Smooth muscle cell (in vitro differentiated cells): ENCODE results near the gene SLIT3. TPM values are rescaled to one million over a fixed set of nuclear protein-coding genes. Genes with fewer than 3 reads are reported as not detected.
"Not testable (repeated sequence)": the region's sequence is repeated elsewhere in the genome, so short reads cannot be mapped to it uniquely, and the experiment has no call there.

Source experiments
- DNase-seq: peaks from one replicate; lab custom pipeline; 2025; ENCODE audit not compliant: unreplicated experiment; lab: John Stamatoyannopoulos, UW
- H2AFZ ChIP-seq: fragments of 200-600 bp; sonication (generic); 2 replicates; pipeline ENCODE4 v1.6.0; 2016; ENCODE audit warnings: antibody characterized with exemption, low read depth, mild to moderate bottlenecking
- H3F3A ChIP-seq: fragments of 200-600 bp; sonication (generic); 2 replicates; pipeline ENCODE4 v1.6.0; 2017; ENCODE audit warnings: antibody characterized with exemption, low read depth
- H3K27ac ChIP-seq: fragments of 200-600 bp; sonication (generic); 2 replicates; pipeline ENCODE4 v1.5.1; 2016; ENCODE audit warnings: low read depth, mild to moderate bottlenecking
- H3K27me3 ChIP-seq: fragments of 200-600 bp; sonication (generic); 2 replicates; pipeline ENCODE4 v1.6.1; 2016; ENCODE audit warnings: low read depth, mild to moderate bottlenecking
- H3K36me3 ChIP-seq: fragments of 200-600 bp; sonication (generic); 2 replicates; pipeline ENCODE4 v1.5.1; 2016; ENCODE audit warnings: low read depth
- H3K4me1 ChIP-seq: fragments of 200-600 bp; sonication (generic); 2 replicates; pipeline ENCODE4 v1.5.1; 2016; ENCODE audit warnings: low read depth
- H3K4me2 ChIP-seq: fragments of 200-600 bp; sonication (generic); 2 replicates; pipeline ENCODE4 v1.6.0; 2016; ENCODE audit warnings: mild to moderate bottlenecking
- H3K4me3 ChIP-seq: fragments of 200-600 bp; sonication (generic); 2 replicates; pipeline ENCODE4 v1.5.1; 2016; ENCODE audit warnings: mild to moderate bottlenecking
- H3K79me2 ChIP-seq: fragments of 200-600 bp; sonication (generic); 2 replicates; pipeline ENCODE4 v1.6.0; 2016; ENCODE audit warnings: low read depth, mild to moderate bottlenecking
- H3K9ac ChIP-seq: fragments of 200-600 bp; sonication (generic); 2 replicates; pipeline ENCODE4 v1.6.0; 2016; ENCODE audit warnings: low read depth
- H3K9me3 ChIP-seq: fragments of 200-600 bp; sonication (generic); replicated peaks from 2 replicates; pipeline ENCODE4 v1.5.1; 2016; ENCODE audit warnings: low read depth
- H4K20me1 ChIP-seq: fragments of 200-600 bp; sonication (generic); 2 replicates; pipeline ENCODE4 v1.6.0; 2016; ENCODE audit warnings: low read depth
- CTCF ChIP-seq: fragments of 200-600 bp; sonication (generic); IDR thresholded peaks from 2 replicates; pipeline ENCODE4 v1.5.1; 2017; ENCODE audit warnings: borderline replicate concordance, mild to moderate bottlenecking, antibody characterized with exemption; ENCODE audit not compliant: insufficient read depth, poor library complexity, severe bottlenecking
- WGBS: methylation state at CpG from one replicate; pipeline ENCODE4 v1.1.7; 2016; ENCODE audit warnings: low lambda C conversion rate; 5-methylcytosine and 5-hydroxymethylcytosine counted together
- polyA plus RNA-seq: library from polyadenylated mRNA; unstranded; fragments of >200 nt; fragmentation: Nextera tagmentation; extraction: Ambion mirVana; gene quantifications from 2 replicates; pipeline ENCODE4 v1.2.1, GENCODE V29; 2016
- total RNA-seq: library from RNA; depleted of rRNA; stranded (reverse); fragments of >200 nt; gene quantifications from 2 replicates; pipeline ENCODE4 v1.2.3, GENCODE V29; 2014

Gene SLIT3
- total and polyA plus RNA-seq, 2 experiments from 2014 or later, result 25.4 to 29.5 TPM

GRCh38 chr5:169142264-169142970, 158.5 kb downstream of the SLIT3 start:
- no peaks in the 10 kb centered on the region for H3K27me3 ChIP-seq
- H4K20me1 ChIP-seq, result peaks cover 9% of the 10 kb centered on the region
- H3F3A ChIP-seq, result no peaks in the 10 kb centered on the region
- H3K4me3 ChIP-seq, result no peak overlapping the region
- TF ChIP-seq CTCF, result no peak
- no peak overlapping the region for H3K4me2 ChIP-seq
- no peak overlapping the region for H2AFZ ChIP-seq
- WGBS, result 67% methylated on average over 3 of the region's 3 CpGs
- no peaks in the 10 kb centered on the region for H3K79me2 ChIP-seq
- no peak overlapping the region for H3K9ac ChIP-seq
- no peak for DNase-seq
- no peak overlapping the region for H3K27ac ChIP-seq
- no peaks in the 10 kb centered on the region for H3K36me3 ChIP-seq
- no peaks in the 10 kb centered on the region for H3K9me3 ChIP-seq
- no peaks in the 10 kb centered on the region for H3K4me1 ChIP-seq

DNA sequence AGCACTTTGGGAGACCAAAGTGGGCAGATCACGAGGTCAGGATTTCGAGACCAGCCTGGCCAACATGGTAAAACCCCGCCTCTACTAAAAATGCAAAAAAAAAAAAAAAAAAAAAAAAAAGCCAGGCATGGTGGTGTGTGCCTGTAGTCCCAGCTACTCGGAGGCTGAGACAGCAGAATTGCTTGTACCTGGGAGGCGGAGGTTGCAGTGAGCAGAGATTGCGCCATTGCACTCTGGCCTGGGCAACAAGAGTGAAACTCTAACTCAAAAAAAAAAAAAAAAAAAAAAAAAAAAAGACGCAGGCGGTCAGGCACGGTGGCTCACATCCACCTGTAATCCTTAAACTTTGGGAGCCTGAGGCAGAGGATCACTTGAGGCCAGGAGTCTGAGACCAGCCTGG, 160.7 kb downstream of the SLIT3 start:
- not testable (repeated sequence) for H3K79me2 ChIP-seq, H3K4me2 ChIP-seq, H3K36me3 ChIP-seq, H3K27me3 ChIP-seq, H3K9me3 ChIP-seq, H3K4me1 ChIP-seq, H3F3A ChIP-seq, H3K9ac ChIP-seq, DNase-seq, H4K20me1 ChIP-seq, H3K4me3 ChIP-seq, H3K27ac ChIP-seq, H2AFZ ChIP-seq
- WGBS, result 98% methylated on average over 9 of the region's 9 CpGs

GRCh38 chr5:169139480-169140050, 161.4 kb downstream of the SLIT3 start:
- H3K27ac ChIP-seq, result no peak overlapping the region
- no peaks in the 10 kb centered on the region for H3K9me3 ChIP-seq
- no peaks in the 10 kb centered on the region for H3K27me3 ChIP-seq
- no peak for DNase-seq
- H3K4me1 ChIP-seq, result no peaks in the 10 kb centered on the region
- no peak overlapping the region for H3K4me2 ChIP-seq
- no peaks in the 10 kb centered on the region for H3F3A ChIP-seq
- no peak overlapping the region for H3K9ac ChIP-seq
- H4K20me1 ChIP-seq, result peaks cover 9% of the 10 kb centered on the region
- H3K4me3 ChIP-seq, result no peak overlapping the region
- H2AFZ ChIP-seq, result no peak overlapping the region
- TF ChIP-seq CTCF, result no peak
- 94% methylated on average over 6 of the region's 6 CpGs for WGBS
- no peaks in the 10 kb centered on the region for H3K79me2 ChIP-seq
- H3K36me3 ChIP-seq, result no peaks in the 10 kb centered on the region

DNA sequence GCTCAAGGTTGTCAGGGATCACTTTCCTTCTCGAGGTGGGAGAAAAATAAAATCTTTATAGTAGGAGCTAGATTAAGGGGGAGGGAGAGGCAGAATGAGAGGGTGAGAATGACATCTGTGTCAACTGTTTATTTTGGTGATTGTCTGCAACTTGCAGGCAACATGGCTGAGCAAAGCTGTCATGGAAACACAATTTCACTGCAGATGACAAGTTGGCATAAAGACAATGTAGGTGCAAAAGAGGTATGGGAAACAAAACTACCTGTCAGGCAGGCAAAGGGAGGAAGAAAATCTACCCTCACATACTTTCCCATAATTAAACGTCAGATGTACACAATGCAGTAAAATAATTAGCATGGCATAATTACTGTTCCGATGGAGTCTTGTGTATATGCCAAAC, 167.4 kb downstream of the SLIT3 start:
- Histone ChIP-seq H3K4me3 (no peak overlapping the region), H3K4me1 (no peaks in the 10 kb centered on the region), H3F3A (no peaks in the 10 kb centered on the region), H3K27me3 (no peaks in the 10 kb centered on the region), H3K36me3 (no peaks in the 10 kb centered on the region), H4K20me1 (peaks cover 4% of the 10 kb centered on the region), H2AFZ (no peak overlapping the region), H3K27ac (no peak overlapping the region), H3K9me3 (no peaks in the 10 kb centered on the region), H3K79me2 (no peaks in the 10 kb centered on the region), H3K4me2 (no peak overlapping the region), H3K9ac (no peak overlapping the region)
- WGBS, result 90% methylated on average over 3 of the region's 3 CpGs
- TF ChIP-seq CTCF, result no peak
- no peak for DNase-seq
